Stimulated activated CD4-positive, alpha-beta T cell treated with anti-CD3 and anti-CD28 coated beads, TNF-alpha, amount 100 ng/mL, for 24 hours (primary cell): ENCODE measurements around the gene FGR.
"Not testable (repeated sequence)": the region's sequence is repeated elsewhere in the genome, so short reads cannot be mapped to it uniquely, and the experiment has no call there.

Experiments used
- DNase-seq, 3 experiments: peaks; one replicate each; pipeline ENCODE4 v3.0.0-alpha.2; 2020; ENCODE audit warnings: low read depth in 3 of 3

The FGR gene

GRCh38 chr1:27634985-27635367, at the start of gene FGR:
Gene FGR (minus strand): TSS chr1:27635185. CDS start chr1:27623916, 11,269 bp downstream.
- no peak for DNase-seq

GRCh38 chr1:27684176-27684575, 49.2 kb upstream of the FGR start:
- no peak for DNase-seq

GRCh38 chr1:27682351-27682944, 47.5 kb upstream of the FGR start:
- no peak for DNase-seq

- DNase-seq = not testable (repeated sequence)
Measured at GRCh38 chr1:27681580-27681979, 46.6 kb upstream of the FGR start.

GRCh38 chr1:27680225-27680791, 45.3 kb upstream of the FGR start:
- DNase-seq = not testable (repeated sequence)

- DNase-seq = no peak
Measured at GRCh38 chr1:27678747-27679146, 43.8 kb upstream of the FGR start.

GRCh38 chr1:27676410-27676809, 41.4 kb upstream of the FGR start:
- no peak for DNase-seq

GRCh38 chr1:27672750-27673112, 37.7 kb upstream of the FGR start:
- no peak for DNase-seq

GRCh38 chr1:27671964-27672749, 37.2 kb upstream of the FGR start, which contains the start of gene IFI6:
Gene IFI6 (minus strand): TSS chr1:27672192. CDS start chr1:27669314, 2,878 bp downstream.
- DNase-seq = peak; percentile 54 to 62 (median 58)

- no peak for DNase-seq
Measured at GRCh38 chr1:27669876-27670275, 34.9 kb upstream of the FGR start.

- peak; percentile 74 to 87 (median 75) for DNase-seq
Measured at GRCh38 chr1:27668808-27669723, 34.1 kb upstream of the FGR start.

GRCh38 chr1:27668121-27668807, 33.3 kb upstream of the FGR start:
- DNase-seq = no peak

GRCh38 chr1:27666791-27667254, 31.8 kb upstream of the FGR start:
- no peak for DNase-seq

GRCh38 chr1:27666294-27666693, 31.3 kb upstream of the FGR start:
- no peak for DNase-seq

GRCh38 chr1:27665016-27665651, 30.1 kb upstream of the FGR start:
- no peak for DNase-seq

GRCh38 chr1:27664291-27664690, 29.3 kb upstream of the FGR start:
- DNase-seq = no peak

- DNase-seq = peak; percentile 83 to 93 (median 87)
Measured at GRCh38 chr1:27662707-27663393, 27.9 kb upstream of the FGR start.

GRCh38 chr1:27662261-27662660, 27.3 kb upstream of the FGR start:
- no peak for DNase-seq

GRCh38 chr1:27661412-27662075, 26.6 kb upstream of the FGR start:
- DNase-seq = no peak
